Peyer's patch (tissue), 4 donors: ENCODE data around the gene SLC6A2. TPM values are rescaled to one million over a fixed set of nuclear protein-coding genes. Genes with fewer than 3 reads are reported as not detected.
"Not testable (repeated sequence)": the region's sequence is repeated elsewhere in the genome, so short reads cannot be mapped to it uniquely, and the experiment has no call there.

Source experiments
- DNase-seq, 3 donors: peaks; one replicate each; pipeline ENCODE4 v3.0.0-alpha.2; 2017 to 2019
- H3K27ac ChIP-seq, 4 donors: fragments of 200-600 bp; sonication (generic); one replicate each; pipeline ENCODE4 v1.5.1; 2016 to 2019
- H3K27me3 ChIP-seq, 2 donors: fragments of 200-600 bp; sonication (generic); one replicate each; pipeline ENCODE4 v1.5.1; 2019
- H3K36me3 ChIP-seq, 3 donors: fragments of 200-600 bp; sonication (generic); one replicate each; pipeline ENCODE4 v1.5.1; 2016 to 2019
- H3K4me1 ChIP-seq, 4 donors: fragments of 200-600 bp; sonication (generic); one replicate each; pipeline ENCODE4 v1.5.1; 2016 to 2019
- H3K4me3 ChIP-seq, 4 donors: fragments of 200-600 bp; sonication (generic); 1 replicate in 3 of 4; 2 replicates in 1 of 4; pipeline ENCODE4 v1.5.1; 2016 to 2019; ENCODE audit warnings: mild to moderate bottlenecking in 1 of 4
- H3K9me3 ChIP-seq, 4 donors: fragments of 200-600 bp; sonication (generic); one replicate each; pipeline ENCODE4 v1.5.1; 2016 to 2019; ENCODE audit warnings: mild to moderate bottlenecking in 1 of 4
- CTCF ChIP-seq, 6 experiments: fragments of 450-650 bp in 4 of 6; fragments of 200-600 bp in 2 of 6; sonication (generic) in 1 of 6; IDR thresholded peaks; one replicate each; pipeline ENCODE4 v1.5.1; 2017 to 2019; ENCODE audit warnings: antibody characterized with exemption in 6 of 6, mild to moderate bottlenecking in 3 of 6, moderate library complexity in 1 of 6
- POLR2A ChIP-seq, 2 donors: fragments of 450-650 bp; IDR thresholded peaks; one replicate each; pipeline ENCODE4 v1.5.1; 2017; ENCODE audit warnings: antibody characterized with exemption in 2 of 2, mild to moderate bottlenecking in 2 of 2, moderate library complexity in 2 of 2
- total RNA-seq, 4 donors: library from RNA; depleted of rRNA; stranded (reverse); fragments of >200 nt; gene quantifications; one replicate each; pipeline ENCODE4 v1.1.0, GENCODE V29; 2016

SLC6A2 gene
- total RNA-seq = not detected

- Histone ChIP-seq H3K4me1 (peaks cover 0 to 13% (median 0%) of the 10 kb centered on the region in 4 donors), H3K9me3 (no peaks in the 10 kb centered on the region), H3K27ac (no peak within 1 kb of the TSS), H3K36me3 (no peaks in the 10 kb centered on the region), H3K27me3 (no peaks in the 10 kb centered on the region), H3K4me3 (peak within 1 kb of the TSS in 2 of 4 donors; percentile 6 to 34)
- DNase-seq = no peak
- TF ChIP-seq POLR2A (IDR thresholded peaks at IDR 0.05) (no peak), CTCF (IDR thresholded peaks at IDR 0.05) (no peak)
Observed at GRCh38 chr16:55655897-55656681, at the start of gene SLC6A2. SLC6A2 (plus strand) TSS chr16:55655988; CDS start chr16:55656695, 707 bp downstream.

GRCh38 chr16:55613613-55614335 lies 42.0 kb upstream of the SLC6A2 start:
- Histone ChIP-seq H3K4me3 (no peak overlapping the region), H3K4me1 (no peaks in the 10 kb centered on the region), H3K9me3 (no peaks in the 10 kb centered on the region), H3K27me3 (no peaks in the 10 kb centered on the region), H3K27ac (no peak overlapping the region), H3K36me3 (no peaks in the 10 kb centered on the region)
- TF ChIP-seq CTCF (IDR thresholded peaks at IDR 0.05) (no peak), POLR2A (IDR thresholded peaks at IDR 0.05) (no peak)
- no peak for DNase-seq

- Histone ChIP-seq H3K4me3 (no peak overlapping the region), H3K27ac (no peak overlapping the region), H3K4me1 (no peaks in the 10 kb centered on the region), H3K27me3 (no peaks in the 10 kb centered on the region), H3K36me3 (no peaks in the 10 kb centered on the region), H3K9me3 (no peaks in the 10 kb centered on the region)
- no peak for TF ChIP-seq CTCF (IDR thresholded peaks at IDR 0.05)
- TF ChIP-seq POLR2A (IDR thresholded peaks at IDR 0.05) = no peak
- DNase-seq = no peak
Observed at GRCh38 chr16:55615071-55615470, 40.7 kb upstream of the SLC6A2 start.

- not testable (repeated sequence) for H3K4me1 ChIP-seq, H3K4me3 ChIP-seq, DNase-seq, H3K27me3 ChIP-seq, H3K9me3 ChIP-seq, H3K36me3 ChIP-seq, H3K27ac ChIP-seq
Observed at GRCh38 chr16:55615670-55616069, 40.1 kb upstream of the SLC6A2 start.

GRCh38 chr16:55621771-55622170 lies 34.0 kb upstream of the SLC6A2 start:
- TF ChIP-seq POLR2A (IDR thresholded peaks at IDR 0.05) = no peak
- no peak for TF ChIP-seq CTCF (IDR thresholded peaks at IDR 0.05)
- no peak overlapping the region for H3K27ac ChIP-seq
- no peak for DNase-seq
- H3K4me3 ChIP-seq = no peak overlapping the region
- H3K27me3 ChIP-seq = no peaks in the 10 kb centered on the region
- H3K4me1 ChIP-seq = no peaks in the 10 kb centered on the region
- no peaks in the 10 kb centered on the region for H3K36me3 ChIP-seq
- H3K9me3 ChIP-seq = no peaks in the 10 kb centered on the region

- H3K36me3 ChIP-seq = no peaks in the 10 kb centered on the region
- TF ChIP-seq POLR2A (IDR thresholded peaks at IDR 0.05) = no peak
- DNase-seq = no peak
- no peaks in the 10 kb centered on the region for H3K4me1 ChIP-seq
- no peaks in the 10 kb centered on the region for H3K27me3 ChIP-seq
- no peaks in the 10 kb centered on the region for H3K9me3 ChIP-seq
- no peak overlapping the region for H3K4me3 ChIP-seq
- no peak overlapping the region for H3K27ac ChIP-seq
Observed at GRCh38 chr16:55622272-55622671, 33.5 kb upstream of the SLC6A2 start.
